Stomach (tissue), 4 donors: ENCODE data around the gene OR51B6.
"Not testable (repeated sequence)": the region's sequence is repeated elsewhere in the genome, so short reads cannot be mapped to it uniquely, and the experiment has no call there.

Source experiments
- CTCF ChIP-seq, 7 experiments: fragments of 450-650 bp in 4 of 7; fragments of 200-600 bp in 3 of 7; sonication (generic) in 3 of 7; IDR thresholded peaks; one replicate each; pipeline ENCODE4 v1.5.1; 2016 to 2019; ENCODE audit warnings: antibody characterized with exemption in 7 of 7, control low read depth in 2 of 7, mild to moderate bottlenecking in 1 of 7
- POLR2A ChIP-seq, 4 donors: fragments of 450-650 bp; IDR thresholded peaks; one replicate each; pipeline ENCODE4 v1.6.1; 2016; ENCODE audit warnings: antibody characterized with exemption in 4 of 4, control low read depth in 2 of 4, mild to moderate bottlenecking in 1 of 4, moderate library complexity in 1 of 4
- POLR2AphosphoS5 ChIP-seq, 3 donors: sonication (generic); formaldehyde crosslinking; IDR thresholded peaks; one replicate each; pipeline ENCODE4 v1.6.1; 2016; ENCODE audit warnings: antibody characterized with exemption in 3 of 3

DNA sequence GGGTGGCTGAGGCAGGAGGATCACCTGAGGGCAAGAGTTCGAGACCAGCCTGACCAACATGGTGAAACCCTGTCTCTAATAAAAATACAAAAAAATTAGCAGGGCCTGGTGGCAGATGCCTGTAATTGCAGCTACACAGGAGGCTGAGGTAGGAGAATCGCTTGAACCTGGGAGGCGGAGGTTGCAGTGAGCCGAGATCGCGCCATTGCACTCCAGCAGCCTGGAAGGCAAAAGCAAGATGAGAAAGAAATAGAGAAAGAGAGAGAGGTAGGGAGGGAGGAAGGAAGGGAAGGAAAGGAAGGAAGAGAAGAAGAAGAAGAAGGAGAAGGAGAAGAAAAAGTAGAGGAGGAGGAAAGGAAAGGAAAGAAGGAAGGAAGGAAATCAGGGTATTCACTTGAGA lies 15.1 kb downstream of the OR51B6 start:
- not testable (repeated sequence) for TF ChIP-seq CTCF, POLR2A, POLR2AphosphoS5 (IDR thresholded peaks at IDR 0.05)
